ENCODE data around the gene RBFOX1. TPM values are rescaled to one million over a fixed set of nuclear protein-coding genes. Genes with fewer than 3 reads are reported as not detected.

The RBFOX1 gene
- total RNA-seq, 1 donor from 2014 or later: not detected

- DNase-seq (no peak), ATAC-seq (ENCODE audit: low read depth) (no peak)
- H3K36me3 Mint-ChIP-seq (ENCODE audit: low read depth): no peaks in the 10 kb centered on the region
- intact Hi-C loops (cut with micrococcal nuclease): no loop called here
- no peak overlapping the region for H3K27ac Mint-ChIP-seq
- H3K9me3 Mint-ChIP-seq: peaks cover 13% of the 10 kb centered on the region
- ChIA-PET CTCF (no interaction called here), POLR2A (no interaction called here)
- TF ChIP-seq, protein P1, sequence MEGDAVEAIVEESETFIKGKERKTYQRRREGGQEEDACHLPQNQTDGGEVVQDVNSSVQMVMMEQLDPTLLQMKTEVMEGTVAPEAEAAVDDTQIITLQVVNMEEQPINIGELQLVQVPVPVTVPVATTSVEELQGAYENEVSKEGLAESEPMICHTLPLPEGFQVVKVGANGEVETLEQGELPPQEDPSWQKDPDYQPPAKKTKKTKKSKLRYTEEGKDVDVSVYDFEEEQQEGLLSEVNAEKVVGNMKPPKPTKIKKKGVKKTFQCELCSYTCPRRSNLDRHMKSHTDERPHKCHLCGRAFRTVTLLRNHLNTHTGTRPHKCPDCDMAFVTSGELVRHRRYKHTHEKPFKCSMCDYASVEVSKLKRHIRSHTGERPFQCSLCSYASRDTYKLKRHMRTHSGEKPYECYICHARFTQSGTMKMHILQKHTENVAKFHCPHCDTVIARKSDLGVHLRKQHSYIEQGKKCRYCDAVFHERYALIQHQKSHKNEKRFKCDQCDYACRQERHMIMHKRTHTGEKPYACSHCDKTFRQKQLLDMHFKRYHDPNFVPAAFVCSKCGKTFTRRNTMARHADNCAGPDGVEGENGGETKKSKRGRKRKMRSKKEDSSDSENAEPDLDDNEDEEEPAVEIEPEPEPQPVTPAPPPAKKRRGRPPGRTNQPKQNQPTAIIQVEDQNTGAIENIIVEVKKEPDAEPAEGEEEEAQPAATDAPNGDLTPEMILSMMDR (IDR thresholded peaks at IDR 0.05): no peak
- H3K4me3 Mint-ChIP-seq: no peak overlapping the region
- no peaks in the 10 kb centered on the region for H3K4me1 Mint-ChIP-seq
- H3K27me3 Mint-ChIP-seq: no peaks in the 10 kb centered on the region
These were observed 90.9 kb downstream of the RBFOX1 start for GRCh38 chr16:7423434-7424044.

- intact Hi-C loops (cut with micrococcal nuclease): no loop called here
- Mint-ChIP-seq H3K9me3 (peaks cover 13% of the 10 kb centered on the region), H3K4me3 (no peak overlapping the region), H3K27me3 (no peaks in the 10 kb centered on the region), H3K4me1 (no peaks in the 10 kb centered on the region), H3K36me3 (ENCODE audit: low read depth) (no peaks in the 10 kb centered on the region), H3K27ac (no peak overlapping the region)
- ATAC-seq (ENCODE audit: low read depth) (no peak), DNase-seq (no peak)
- ChIA-PET CTCF (no interaction called here), POLR2A (no interaction called here)
- TF ChIP-seq, protein P1 (IDR thresholded peaks at IDR 0.05): no peak
These were observed 93.5 kb downstream of the RBFOX1 start for GRCh38 chr16:7426161-7426560.

GRCh38 chr16:7431723-7432122 lies 99.1 kb downstream of the RBFOX1 start:
- H3K4me1 Mint-ChIP-seq: no peaks in the 10 kb centered on the region
- CTCF ChIA-PET: no interaction called here
- no peak overlapping the region for H3K27ac Mint-ChIP-seq
- ATAC-seq (ENCODE audit: low read depth) (no peak), DNase-seq (no peak)
- H3K4me3 Mint-ChIP-seq: no peak overlapping the region
- peaks cover 12% of the 10 kb centered on the region for H3K9me3 Mint-ChIP-seq
- H3K27me3 Mint-ChIP-seq: no peaks in the 10 kb centered on the region
- H3K36me3 Mint-ChIP-seq (ENCODE audit: low read depth): no peaks in the 10 kb centered on the region
- TF ChIP-seq, protein P1 (IDR thresholded peaks at IDR 0.05): no peak
- POLR2A ChIA-PET: no interaction called here
- intact Hi-C loops (cut with micrococcal nuclease): no loop called here

- TF ChIP-seq, protein P1 (IDR thresholded peaks at IDR 0.05): no peak
- Mint-ChIP-seq H3K36me3 (ENCODE audit: low read depth) (no peaks in the 10 kb centered on the region), H3K4me1 (no peaks in the 10 kb centered on the region), H3K27me3 (no peaks in the 10 kb centered on the region), H3K4me3 (no peak overlapping the region), H3K9me3 (peaks cover 8% of the 10 kb centered on the region), H3K27ac (no peak overlapping the region)
- intact Hi-C loops (cut with micrococcal nuclease): no loop called here
- no peak for ATAC-seq (ENCODE audit: low read depth)
- DNase-seq: no peak
- ChIA-PET CTCF (no interaction called here), POLR2A (no interaction called here)
These were observed 103.7 kb downstream of the RBFOX1 start for GRCh38 chr16:7436306-7436705.

GRCh38 chr16:7437135-7437804 lies 104.6 kb downstream of the RBFOX1 start:
- TF ChIP-seq, protein P1 (IDR thresholded peaks at IDR 0.05): no peak
- H3K27me3 Mint-ChIP-seq: no peaks in the 10 kb centered on the region

More at GRCh38 chr16:7437135-7437804, 104.6 kb downstream of the RBFOX1 start:
- no peak overlapping the region for H3K27ac Mint-ChIP-seq
- no peaks in the 10 kb centered on the region for H3K4me1 Mint-ChIP-seq
- ChIA-PET CTCF (no interaction called here), POLR2A (no interaction called here)
- DNase-seq (no peak), ATAC-seq (ENCODE audit: low read depth) (no peak)
- intact Hi-C loops (cut with micrococcal nuclease): no loop called here
- peaks cover 8% of the 10 kb centered on the region for H3K9me3 Mint-ChIP-seq
- H3K36me3 Mint-ChIP-seq (ENCODE audit: low read depth): no peaks in the 10 kb centered on the region
- H3K4me3 Mint-ChIP-seq: no peak overlapping the region
